ENCODE data around the gene DACH1.

DACH1 gene

DNA sequence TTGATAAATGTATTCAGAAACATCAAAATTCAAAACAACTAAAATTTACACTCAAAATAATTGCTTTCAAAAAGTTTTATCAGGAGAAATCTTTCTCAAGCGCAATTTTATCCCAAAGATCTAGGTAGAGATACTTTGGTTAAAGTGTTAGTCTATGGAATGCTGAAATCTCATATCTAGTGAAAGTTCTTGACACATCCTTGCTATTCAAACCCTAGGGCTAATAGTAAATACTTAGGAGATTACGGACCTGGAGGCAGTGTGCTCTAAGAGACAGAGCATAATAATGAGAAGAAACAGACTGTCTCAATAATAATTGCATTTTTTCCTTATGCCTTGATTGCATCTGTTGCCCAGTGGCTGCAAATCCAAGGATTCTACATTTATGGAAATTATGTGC, 330.8 kb downstream of the DACH1 start:
- no peak for DNase-seq

DNA sequence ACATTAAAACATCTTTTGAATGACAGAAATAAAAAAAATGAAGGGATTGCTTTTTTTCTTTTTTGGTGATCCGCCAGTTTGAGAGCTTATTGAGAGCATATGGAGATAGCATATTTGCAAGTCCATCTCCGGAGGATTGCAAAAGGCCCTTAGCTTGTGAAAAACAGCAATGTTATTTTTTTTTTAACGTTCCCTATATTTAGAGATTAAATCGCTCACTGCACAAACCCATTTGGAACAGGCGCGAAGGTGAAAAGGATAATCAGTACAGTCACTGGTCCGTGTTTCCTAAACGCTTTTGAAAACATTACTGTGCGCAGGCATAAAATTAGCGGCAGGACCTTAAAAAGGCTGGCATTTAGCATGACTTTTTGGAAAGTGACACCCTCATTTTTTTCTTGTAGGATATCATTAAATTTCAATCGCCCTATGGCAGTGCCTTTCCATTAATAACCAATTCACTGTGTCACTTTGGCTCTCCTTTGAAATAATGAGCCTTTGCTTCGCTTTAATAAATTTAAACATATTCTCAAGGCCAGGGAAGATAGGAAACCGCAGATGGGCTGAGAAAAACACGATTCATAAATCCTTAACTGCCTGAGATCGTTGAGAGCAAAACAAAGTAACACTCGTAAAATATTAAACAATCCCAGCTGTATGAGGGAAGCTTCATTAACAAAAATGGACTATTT, 342.2 kb downstream of the DACH1 start:
- DNase-seq = peak; percentile 81

DNA sequence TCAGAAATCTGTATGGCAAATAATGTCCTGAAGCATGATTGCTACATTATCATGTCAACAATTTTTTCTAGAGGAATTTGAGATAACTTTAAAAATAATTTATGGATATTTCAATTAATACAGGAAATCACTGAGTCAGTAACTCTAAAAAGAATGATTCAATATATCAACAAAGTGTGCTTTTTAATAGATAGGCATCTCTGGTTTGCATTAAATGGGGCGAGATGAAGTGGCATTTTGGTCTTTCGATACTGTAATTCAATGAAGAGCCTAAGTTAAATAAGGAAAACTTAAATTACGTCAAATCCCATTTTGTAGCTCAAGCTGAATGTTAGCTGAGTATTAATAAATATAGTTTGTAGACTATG, 342.8 kb downstream of the DACH1 start:
- DNase-seq = no peak

DNA sequence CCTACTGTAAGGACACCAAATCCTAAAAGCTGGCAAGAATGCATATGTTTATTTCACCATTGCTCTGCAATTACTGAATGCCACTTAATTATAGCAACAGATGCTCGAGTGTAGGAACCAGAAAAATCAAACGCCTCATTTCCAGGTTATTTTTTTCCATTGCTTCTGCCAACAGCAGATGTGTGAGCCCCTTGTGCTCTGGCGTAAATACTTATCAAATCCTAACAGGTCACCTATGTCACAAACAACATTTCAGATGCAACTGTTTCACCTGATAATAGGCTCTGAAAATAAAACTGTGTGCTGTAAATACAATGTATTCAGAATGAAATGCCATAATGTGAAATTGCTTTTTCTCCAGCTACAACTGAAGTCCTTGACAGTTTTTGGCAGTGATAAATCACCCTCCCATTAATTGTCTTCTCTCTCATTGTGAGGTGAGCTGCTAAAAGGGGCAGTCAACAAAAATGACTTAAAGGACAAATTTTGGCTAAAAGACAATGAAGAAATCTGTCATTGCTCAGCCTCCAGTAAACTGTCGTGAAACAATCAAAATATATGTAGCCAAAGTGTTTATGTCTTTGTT, 344.0 kb downstream of the DACH1 start:
- peak; percentile 85 for DNase-seq

DNA sequence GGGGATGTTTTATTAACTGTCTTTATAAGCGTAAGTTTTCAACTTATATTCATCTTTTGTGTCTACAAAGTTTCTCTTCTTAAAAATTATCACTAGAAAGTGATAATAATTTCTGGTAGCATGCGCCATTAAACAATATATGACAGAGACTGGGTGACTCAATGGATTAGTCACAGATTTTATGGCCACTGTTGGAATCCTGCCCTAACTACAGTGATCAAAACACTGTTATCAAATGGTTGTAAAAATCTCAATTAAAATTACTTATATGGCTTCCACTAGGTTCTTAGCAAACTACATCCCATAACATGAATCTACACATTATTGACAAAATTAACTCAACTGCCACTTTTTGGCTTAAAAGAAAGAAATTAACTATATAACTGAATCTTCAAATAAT, 350.0 kb downstream of the DACH1 start:
- DNase-seq = no peak

DNA sequence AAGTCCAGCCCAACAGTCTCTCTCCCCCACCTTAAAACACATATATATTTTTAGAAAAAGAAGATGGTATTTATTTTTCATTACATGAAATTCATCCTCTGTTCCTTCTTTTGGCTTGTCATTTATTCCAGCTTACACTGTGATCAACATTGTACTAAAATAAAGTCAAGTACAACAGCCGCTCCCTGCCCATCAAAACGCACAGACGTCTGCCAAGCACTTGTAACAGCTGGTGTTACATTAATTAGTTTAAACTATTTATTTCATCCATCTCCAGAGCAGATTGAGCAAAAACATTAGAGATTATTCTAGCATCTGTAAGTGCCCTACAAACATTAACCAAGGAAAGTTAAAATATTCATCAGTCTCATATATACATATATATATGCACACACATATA, 350.5 kb downstream of the DACH1 start:
- peak; percentile 87 for DNase-seq

DNA sequence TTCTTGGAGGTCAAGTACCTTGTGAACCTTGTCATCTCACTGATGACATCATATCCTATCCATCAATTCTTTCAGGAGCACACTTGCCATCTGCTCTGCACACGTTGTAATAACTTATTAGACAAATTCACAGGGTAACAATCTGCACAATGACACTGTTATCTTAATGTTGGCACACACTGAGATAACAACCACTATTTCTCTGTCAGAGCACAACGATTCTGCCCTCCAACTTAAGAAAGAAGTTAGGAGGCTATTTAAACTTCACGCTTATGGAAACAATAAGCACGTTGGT, 351.3 kb downstream of the DACH1 start:
- peak; percentile 90 for DNase-seq

DNA sequence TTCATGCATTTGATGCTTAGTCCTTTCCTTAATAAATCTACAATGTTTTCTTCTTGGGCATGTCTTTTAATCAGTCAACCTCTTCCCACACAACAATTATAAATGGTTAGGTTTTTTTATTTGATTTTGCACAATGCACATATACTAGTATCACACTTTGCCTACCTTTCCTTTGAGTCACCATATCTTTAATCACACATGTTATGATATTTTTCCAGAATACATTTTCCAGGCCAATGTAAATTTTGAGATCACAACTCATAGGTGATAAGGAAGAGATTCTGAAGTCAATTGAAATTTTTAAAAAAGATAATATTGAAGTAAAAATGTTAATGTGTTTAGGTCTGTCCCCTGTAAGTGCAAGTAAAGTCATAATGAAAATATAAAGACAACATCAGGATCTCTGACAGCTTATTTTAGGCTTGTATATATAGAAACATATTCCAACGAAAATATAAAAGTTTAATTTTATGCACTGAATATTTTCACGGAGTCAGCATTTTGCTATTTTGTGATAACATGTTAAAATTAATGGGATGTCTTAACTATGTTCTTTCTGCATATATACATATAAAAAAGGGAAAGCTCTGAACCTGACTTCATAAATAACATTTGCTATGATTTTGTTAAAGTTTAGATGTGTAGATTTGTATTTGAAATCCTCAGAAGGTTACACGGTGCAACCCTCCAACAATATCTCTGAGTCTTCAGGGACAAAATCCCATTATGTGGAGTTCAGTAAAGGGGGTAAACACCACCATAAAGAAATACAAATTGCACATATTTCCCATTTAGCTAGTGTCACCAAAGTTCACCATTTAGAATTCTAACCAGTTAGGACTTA, 351.9 kb downstream of the DACH1 start:
- no peak for DNase-seq

DNA sequence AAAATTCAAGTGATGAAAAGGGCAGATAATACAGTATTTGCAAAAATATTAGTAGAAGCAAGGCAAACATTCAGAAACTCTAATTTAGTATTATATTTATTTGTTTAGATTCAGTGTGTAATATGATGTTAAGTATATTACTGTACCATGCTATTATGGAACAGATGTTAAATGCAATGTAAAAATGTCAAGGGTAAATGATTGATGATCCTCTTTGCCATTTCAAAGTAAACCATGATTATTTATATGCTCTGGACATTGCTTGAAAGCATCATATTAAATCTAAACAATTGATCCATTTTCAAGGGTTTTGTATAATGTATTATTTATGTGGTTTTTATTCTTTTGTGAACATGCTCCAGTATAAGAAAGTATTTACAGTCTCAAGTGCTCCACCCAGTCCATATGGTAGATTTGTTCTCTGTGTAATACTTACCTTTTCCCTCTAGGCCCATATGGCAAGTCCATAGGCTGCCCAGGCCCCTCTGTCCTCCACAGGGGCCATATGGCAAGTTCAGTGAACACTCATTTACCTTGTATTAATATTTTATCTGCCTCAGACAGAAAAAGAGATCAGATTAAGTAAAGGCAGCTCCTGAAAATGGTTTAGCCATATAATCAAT, 353.5 kb downstream of the DACH1 start:
- DNase-seq = peak; percentile 95

DNA sequence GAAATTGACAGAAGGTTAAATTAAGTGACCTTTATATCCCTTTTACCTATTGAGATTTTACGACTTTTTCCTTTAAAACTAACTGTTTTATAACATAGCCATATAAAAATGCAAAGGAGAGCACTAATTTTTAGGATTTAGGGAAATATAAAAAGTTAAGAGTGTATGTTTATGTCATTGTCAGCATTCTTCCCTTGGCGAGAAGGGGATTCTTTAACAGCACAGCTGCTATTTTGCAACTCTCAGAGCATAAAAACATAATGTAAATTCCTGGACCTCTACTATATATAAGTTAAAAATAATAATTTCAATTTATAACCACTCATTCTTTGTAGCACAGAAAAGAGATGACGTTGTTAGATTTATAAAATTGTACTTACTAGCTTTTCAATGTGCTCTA, 363.2 kb downstream of the DACH1 start:
- DNase-seq = no peak

DNA sequence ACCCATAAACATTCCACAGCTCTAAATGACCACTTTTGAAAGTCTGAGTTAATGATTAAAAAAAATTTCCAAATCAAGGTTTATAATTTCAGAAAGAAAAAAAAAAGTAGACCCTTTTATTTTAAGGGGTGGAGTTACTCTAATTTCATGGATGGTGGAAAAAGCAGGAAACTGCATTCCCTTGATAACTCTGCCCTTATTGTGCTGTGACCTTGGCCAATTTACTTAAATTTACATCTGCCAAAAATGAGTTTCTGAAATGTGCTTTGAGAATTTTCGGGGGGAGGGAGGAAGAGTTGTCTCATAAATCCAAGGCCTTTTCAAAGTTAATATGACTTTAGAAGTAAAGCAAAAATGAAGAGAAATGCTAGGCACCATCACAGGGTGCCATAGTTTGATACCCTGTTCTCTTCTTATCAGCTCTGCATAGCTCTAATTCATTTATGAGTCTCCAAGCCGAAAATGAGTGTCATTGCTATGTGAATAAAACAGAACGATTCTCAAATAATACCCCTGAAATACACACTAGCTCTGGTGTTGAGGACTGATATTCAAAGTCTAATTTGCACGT, 367.0 kb downstream of the DACH1 start:
- no peak for DNase-seq

DNA sequence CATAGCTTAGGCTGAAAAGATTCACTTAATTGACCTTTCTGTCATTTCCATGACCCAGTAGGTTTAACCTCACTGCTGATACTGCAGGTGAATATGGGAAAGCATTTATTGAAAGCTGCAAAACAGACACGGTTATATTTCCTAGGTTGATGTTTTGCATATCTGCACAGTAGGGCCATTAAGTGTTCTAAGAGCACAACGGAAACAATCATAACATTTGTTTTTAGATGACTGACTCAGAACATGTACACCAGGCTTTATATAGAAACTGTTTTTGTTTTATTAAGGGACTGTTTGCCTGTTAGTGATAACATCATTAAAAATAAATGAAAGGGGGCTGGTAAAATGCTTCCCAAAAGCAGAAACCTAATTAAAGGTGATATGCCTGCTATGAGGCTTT, 367.8 kb downstream of the DACH1 start:
- DNase-seq = no peak

DNA sequence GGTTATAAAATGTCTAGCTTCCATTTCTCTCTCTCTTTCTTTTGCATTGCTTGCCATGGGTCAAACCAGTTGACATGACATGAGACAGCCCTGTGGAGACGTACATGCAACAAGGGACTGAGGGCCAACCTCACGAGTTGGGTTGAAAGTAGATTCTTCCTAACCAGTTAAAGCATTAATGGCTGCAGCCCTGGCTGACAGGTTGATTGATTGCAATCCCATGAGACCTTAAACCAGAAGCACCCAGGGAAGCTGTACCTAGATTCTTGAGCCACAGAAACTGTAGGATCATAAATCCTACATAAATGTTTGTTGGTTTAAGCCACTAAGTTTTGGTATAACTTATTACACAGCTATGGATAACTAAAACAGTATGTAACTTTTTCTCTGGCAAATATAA, 373.8 kb downstream of the DACH1 start:
- DNase-seq = no peak

DNA sequence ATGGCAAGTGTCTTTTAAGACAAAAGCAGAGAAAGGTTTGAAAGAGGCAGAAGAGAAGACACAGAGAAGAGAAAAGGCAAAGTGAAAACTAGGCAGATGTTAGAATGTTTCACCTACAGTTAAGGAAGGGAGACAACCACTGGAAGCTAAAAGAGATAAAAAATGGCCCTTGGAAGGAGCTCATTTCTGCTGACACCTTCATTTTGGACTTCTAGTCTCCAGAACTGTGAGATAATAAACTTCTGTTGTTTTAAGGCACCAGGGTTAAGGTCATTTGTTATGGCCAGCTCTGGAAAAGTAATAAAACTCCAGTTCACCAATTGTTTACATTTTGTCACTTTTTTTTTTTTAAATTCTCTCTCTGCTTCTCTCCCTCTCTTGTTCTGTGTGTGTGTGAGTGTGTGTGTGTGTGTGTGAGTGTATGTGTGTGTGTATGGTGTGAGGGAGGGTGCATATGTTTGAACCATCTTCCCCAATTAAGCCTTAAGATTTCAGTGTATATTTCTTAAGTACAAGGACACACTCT, 374.6 kb downstream of the DACH1 start:
- no peak for DNase-seq

DNA sequence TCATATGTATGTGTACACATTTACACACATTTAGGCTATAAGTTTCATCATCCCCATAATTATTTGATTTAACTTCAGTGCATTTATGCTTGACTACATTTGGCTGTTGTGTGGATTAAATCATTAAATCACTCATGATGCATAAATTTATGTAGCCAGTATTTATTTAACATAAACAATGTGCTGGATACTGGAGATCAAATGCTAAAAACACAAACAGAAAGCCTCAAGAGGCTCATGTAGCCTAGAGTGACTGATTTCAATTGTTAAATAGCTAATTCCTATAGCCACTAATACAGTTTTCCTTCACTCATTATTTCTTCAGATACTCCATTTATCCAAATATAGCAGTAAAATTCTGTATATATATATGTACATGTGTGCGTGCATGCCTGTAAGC, 376.0 kb downstream of the DACH1 start:
- DNase-seq = no peak

DNA sequence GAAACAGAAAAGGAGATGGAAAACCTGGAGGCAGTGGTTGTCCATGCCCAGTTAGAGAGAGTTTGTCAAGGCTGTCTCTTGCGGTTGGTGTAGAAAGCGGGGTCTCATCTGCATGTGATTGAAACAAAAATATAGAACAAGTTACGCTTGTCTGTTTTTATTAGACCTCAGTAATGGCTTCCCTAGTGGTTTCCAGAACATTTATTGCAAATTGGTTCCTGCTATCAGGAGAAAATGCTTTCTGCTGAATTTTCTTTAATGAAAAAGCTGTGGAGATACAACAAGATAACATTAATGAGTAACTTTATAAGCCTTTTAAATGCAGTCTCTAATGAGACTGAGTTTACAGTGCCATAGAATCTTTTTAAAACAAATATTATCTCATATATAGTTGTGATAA, 378.0 kb downstream of the DACH1 start:
- no peak for DNase-seq

DNA sequence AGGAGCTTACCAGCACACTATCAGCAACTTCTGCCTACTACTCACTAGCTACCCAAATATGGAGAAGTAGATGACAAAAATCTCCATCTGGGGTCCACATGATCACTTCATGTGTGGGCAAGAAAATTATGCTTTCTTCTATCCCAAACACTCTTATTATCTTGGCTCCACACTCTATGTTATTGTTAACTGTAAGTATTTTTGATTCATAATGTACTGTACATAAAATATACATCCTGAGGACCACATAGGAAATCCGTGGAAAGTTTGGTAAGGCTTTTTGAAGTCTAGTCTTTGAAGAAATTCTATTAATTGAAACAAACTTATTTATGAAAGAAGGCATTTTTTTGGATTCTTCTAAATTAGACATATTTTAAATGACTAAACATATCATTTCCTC, 378.8 kb downstream of the DACH1 start:
- no peak for DNase-seq

DNA sequence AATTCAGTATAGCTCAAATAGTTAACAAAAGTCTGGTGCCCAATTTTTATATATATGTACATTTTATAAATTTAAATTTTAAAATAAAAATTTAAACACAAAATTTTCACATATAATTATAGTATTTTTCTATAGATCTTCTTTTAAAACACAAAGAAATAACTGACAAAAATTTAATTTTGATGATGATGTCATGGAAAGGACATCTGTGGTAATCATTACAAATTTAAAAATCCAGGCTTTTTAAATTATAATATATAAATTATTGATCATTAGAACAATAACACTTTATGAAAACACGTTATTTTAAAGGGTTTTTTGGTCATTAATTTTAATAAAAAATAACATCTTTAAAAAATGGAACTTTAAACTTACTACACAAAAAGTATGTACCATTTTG, 381.1 kb downstream of the DACH1 start:
- no peak for DNase-seq

DNA sequence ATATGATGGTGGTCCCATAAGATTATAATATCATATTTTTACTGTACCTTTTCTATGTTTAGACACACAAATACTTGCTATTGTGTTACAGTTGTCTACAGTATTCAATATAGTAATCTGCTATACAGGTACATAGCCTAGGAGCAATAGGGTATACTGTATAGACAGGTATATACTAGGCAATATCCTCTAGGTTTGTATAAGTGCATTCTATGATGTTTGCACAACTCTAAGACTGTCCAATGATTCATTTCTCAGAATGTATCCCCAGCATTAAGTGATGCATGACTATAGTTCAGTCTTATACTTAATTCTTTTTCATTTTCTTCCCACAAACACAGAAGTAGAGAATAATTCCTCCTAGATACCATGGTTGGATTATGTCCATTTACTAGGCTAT, 383.3 kb downstream of the DACH1 start:
- DNase-seq = no peak

DNA sequence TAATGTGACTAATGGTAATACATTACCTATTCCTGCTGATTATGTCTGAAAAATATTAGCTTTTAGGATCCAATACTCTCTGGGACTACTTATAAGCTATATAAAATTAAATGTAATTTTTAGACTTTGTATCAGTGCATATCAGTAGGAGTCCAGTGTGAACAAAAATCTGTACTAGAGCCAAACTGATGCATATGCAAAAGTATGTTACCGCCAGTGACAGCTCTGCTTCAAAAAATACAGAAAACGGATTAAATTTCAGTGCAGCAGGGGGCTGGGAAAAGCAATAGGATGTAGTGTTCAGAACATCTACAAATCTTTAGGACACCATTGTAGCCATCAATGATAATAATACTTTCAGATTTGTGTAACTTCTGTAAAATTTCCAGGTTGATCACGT, 385.5 kb downstream of the DACH1 start:
- no peak for DNase-seq

DNA sequence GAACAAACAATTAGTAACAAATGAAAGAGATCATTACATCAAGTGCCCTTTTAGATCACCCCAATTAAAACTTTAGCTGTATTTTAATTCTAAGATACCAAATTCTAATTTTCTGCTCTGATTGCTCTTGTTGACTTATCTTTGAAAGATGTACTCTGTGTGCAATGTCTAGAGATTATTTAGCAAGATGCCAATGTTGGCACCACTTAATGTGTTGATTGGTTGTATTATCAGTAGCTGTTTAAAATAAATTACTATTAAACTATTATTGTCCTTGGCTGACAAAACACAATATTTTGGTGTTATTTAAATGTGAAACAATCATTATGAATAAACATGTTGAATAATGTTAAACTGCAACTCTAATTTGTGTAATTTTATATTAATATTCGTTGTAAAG, 386.0 kb downstream of the DACH1 start:
- no peak for DNase-seq

DNA sequence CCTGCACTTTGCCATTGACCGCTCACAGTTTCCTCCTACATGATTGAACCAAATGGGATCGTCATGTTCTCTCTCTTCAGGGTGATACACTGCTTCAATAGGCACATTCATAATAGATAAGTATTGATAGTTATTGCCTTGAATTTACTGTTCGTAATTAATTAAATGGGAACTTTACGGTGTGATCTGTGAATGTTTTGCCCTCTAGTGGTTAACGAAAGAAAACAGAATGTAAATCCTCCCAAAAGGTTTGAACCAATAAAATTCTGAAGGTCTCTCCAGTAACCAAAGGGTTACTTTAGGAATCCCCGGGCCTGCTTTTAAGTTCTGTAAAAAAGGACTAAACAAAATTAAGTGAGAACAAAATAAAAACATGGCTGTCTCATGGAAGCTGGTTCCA, 389.3 kb downstream of the DACH1 start:
- no peak for DNase-seq

DNA sequence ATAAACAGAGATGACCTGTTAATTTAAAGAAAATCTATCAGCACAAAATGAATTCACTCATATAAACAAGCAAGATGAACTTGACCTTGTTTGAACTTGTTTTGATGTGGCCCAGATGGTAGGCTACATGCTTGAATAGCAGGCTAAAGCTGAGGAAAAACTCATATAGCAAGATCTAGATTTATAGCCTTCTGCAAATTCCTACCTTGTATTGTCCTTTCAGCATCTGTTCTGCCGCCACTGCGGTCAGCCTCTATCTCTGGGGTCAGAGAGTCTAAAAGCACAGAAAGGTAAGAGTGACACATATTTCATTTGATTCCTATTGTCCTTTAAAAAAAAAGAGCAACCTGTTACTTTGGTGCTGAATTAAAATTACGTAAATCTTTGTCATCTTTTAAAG, 392.1 kb downstream of the DACH1 start:
- peak; percentile 85 for DNase-seq

DNA sequence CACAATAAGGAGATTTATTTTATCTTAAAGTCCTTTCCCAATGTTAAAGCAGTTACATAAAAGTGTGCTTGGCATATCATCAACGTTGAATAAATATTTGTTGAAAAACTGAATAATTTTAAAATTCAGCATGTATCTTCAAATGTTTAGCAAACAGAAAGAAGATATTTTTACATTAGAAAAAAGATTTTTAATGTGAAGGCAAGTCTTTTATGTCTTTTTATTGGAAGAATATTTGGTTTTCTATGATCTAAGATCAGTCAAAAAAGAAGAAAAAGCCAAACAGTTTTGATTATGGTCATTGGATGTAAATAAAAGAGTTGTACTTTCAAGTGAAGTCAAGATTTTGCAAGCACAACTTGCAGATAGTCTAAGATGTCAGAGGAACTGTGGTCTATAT, 397.4 kb downstream of the DACH1 start:
- no peak for DNase-seq
